Kidney epithelial cell (primary cell): ENCODE data around the gene CALML3. TPM values are rescaled to one million over a fixed set of nuclear protein-coding genes. Genes with fewer than 3 reads are reported as not detected.

Experiments
- DNase-seq: peaks from one replicate; pipeline ENCODE4 v3.0.0-alpha.2; 2010; ENCODE audit warnings: low read depth
- H3K27me3 ChIP-seq: 2 replicates; pipeline ENCODE4 v1.6.0; 2011; ENCODE audit warnings: low read length; ENCODE audit not compliant: control insufficient read depth, insufficient read depth
- H3K36me3 ChIP-seq: 2 replicates; pipeline ENCODE4 v1.5.1; 2011; ENCODE audit warnings: low read length; ENCODE audit not compliant: control insufficient read depth, insufficient read depth
- H3K4me3 ChIP-seq: 2 replicates; pipeline ENCODE4 v1.5.1; 2011; ENCODE audit warnings: low read depth, mild to moderate bottlenecking, control low read depth, low read length
- CTCF ChIP-seq: IDR thresholded peaks from 2 replicates; pipeline ENCODE4 v1.5.1; 2011; ENCODE audit warnings: mild to moderate bottlenecking, moderate library complexity, low read length, control low read depth, inconsistent platforms; ENCODE audit not compliant: insufficient read depth, poor library complexity, severe bottlenecking
- total RNA-seq: library from RNA; depleted of rRNA; stranded (reverse); fragments of >200 nt; gene quantifications from 2 replicates; pipeline ENCODE4 v1.2.3, GENCODE V29; 2015

The CALML3 gene
- total RNA-seq, 1 donor from 2014 or later: not detected

- no peaks in the 10 kb centered on the region for H3K36me3 ChIP-seq
- H3K27me3 ChIP-seq: no peaks in the 10 kb centered on the region
- no peak for TF ChIP-seq CTCF
- no peak overlapping the region for H3K4me3 ChIP-seq
- no peak for DNase-seq
These were observed 5.6 kb downstream of the CALML3 start for GRCh38 chr10:5530412-5530806.

GRCh38 chr10:5530846-5531557 is 6.2 kb downstream of the CALML3 start:
- DNase-seq: no peak
- no peak for TF ChIP-seq CTCF
- Histone ChIP-seq H3K36me3 (no peaks in the 10 kb centered on the region), H3K27me3 (no peaks in the 10 kb centered on the region), H3K4me3 (no peak overlapping the region)

- Histone ChIP-seq H3K4me3 (no peak overlapping the region), H3K36me3 (no peaks in the 10 kb centered on the region), H3K27me3 (no peaks in the 10 kb centered on the region)
- TF ChIP-seq CTCF: no peak
- DNase-seq: no peak
These were observed 7.0 kb downstream of the CALML3 start for GRCh38 chr10:5531558-5532306.

GRCh38 chr10:5532307-5532605 is 7.5 kb downstream of the CALML3 start:
- TF ChIP-seq CTCF: no peak
- Histone ChIP-seq H3K36me3 (no peaks in the 10 kb centered on the region), H3K4me3 (no peak overlapping the region), H3K27me3 (no peaks in the 10 kb centered on the region)
- DNase-seq: no peak

GRCh38 chr10:5532618-5533097 is 7.9 kb downstream of the CALML3 start:
- no peak overlapping the region for H3K4me3 ChIP-seq
- no peaks in the 10 kb centered on the region for H3K27me3 ChIP-seq
- DNase-seq: no peak
- no peaks in the 10 kb centered on the region for H3K36me3 ChIP-seq
- no peak for TF ChIP-seq CTCF
